RWPE2 (cell line): ENCODE results near the gene PHEX.
A peak's percentile ranks its signal among the peaks of the same experiment; 100 is the strongest.

ENCODE experiments used
- ATAC-seq: fragments of 200-7000 bp; cut with Tn5 transposase; 3 replicates; pipeline ENCODE4 v1.9.1; 2021; ENCODE audit warnings: low read depth
- DNase-seq: peaks from one replicate; pipeline ENCODE4 v3.0.0-alpha.2; 2020; ENCODE audit warnings: low spot score
- H3K27ac ChIP-seq: fragments of 450-650 bp; 2 replicates; pipeline ENCODE4 v1.5.1; 2017; ENCODE audit warnings: mild to moderate bottlenecking; ENCODE audit not compliant: poor library complexity, severe bottlenecking
- H3K27me3 ChIP-seq: fragments of 250-450 bp; sonication (Bioruptor Pico); 2 replicates; pipeline ENCODE4 v1.5.1; 2021; ENCODE audit warnings: mild to moderate bottlenecking, moderate library complexity; ENCODE audit not compliant: insufficient read depth, poor library complexity, severe bottlenecking
- H3K36me3 ChIP-seq: fragments of 250-450 bp; sonication (Bioruptor Pico); 2 replicates; pipeline ENCODE4 v1.5.1; 2020; ENCODE audit warnings: low read depth, mild to moderate bottlenecking, moderate library complexity
- H3K4me1 ChIP-seq: fragments of 250-450 bp; sonication (Bioruptor Pico); 2 replicates; pipeline ENCODE4 v1.5.1; 2021; ENCODE audit warnings: mild to moderate bottlenecking, moderate library complexity; ENCODE audit not compliant: insufficient read depth, poor library complexity, severe bottlenecking
- H3K4me3 ChIP-seq: fragments of 250-450 bp; sonication (Bioruptor Pico); 2 replicates; pipeline ENCODE4 v1.5.1; 2021; ENCODE audit warnings: mild to moderate bottlenecking, moderate library complexity; ENCODE audit not compliant: severe bottlenecking
- H3K9me3 ChIP-seq: fragments of 250-450 bp; sonication (Bioruptor Pico); 2 replicates; pipeline ENCODE4 v1.5.1; 2021; ENCODE audit warnings: mild to moderate bottlenecking, moderate library complexity; ENCODE audit not compliant: severe bottlenecking
- CTCF ChIP-seq: fragments of 450-650 bp; IDR thresholded peaks from one replicate; pipeline ENCODE4 v1.5.1; 2017; ENCODE audit warnings: mild to moderate bottlenecking, moderate library complexity; ENCODE audit not compliant: poor library complexity, severe bottlenecking

Gene PHEX

GRCh38 chrX:22234380-22234779 is 202.3 kb downstream of the PHEX start:
- no peak overlapping the region for H3K4me3 ChIP-seq
- ATAC-seq (no peak), DNase-seq (no peak)
- H3K4me1 ChIP-seq = no peaks in the 10 kb centered on the region
- no peak for TF ChIP-seq CTCF
- no peak overlapping the region for H3K27ac ChIP-seq
- H3K9me3 ChIP-seq = no peaks in the 10 kb centered on the region
- H3K36me3 ChIP-seq = no peaks in the 10 kb centered on the region
- no peaks in the 10 kb centered on the region for H3K27me3 ChIP-seq

GRCh38 chrX:22237479-22237878 is 205.4 kb downstream of the PHEX start:
- H3K27ac ChIP-seq = no peak overlapping the region

GRCh38 chrX:22246620-22247019 is 214.5 kb downstream of the PHEX start:
- H3K9me3 ChIP-seq = no peaks in the 10 kb centered on the region
- H3K36me3 ChIP-seq = no peaks in the 10 kb centered on the region
- DNase-seq (no peak), ATAC-seq (peak; percentile 86)
- H3K4me3 ChIP-seq = no peak overlapping the region
- TF ChIP-seq CTCF = no peak
- peaks cover 14% of the 10 kb centered on the region for H3K4me1 ChIP-seq
- no peaks in the 10 kb centered on the region for H3K27me3 ChIP-seq
- peak overlapping the region; percentile 69 for H3K27ac ChIP-seq

More at GRCh38 chrX:22237479-22237878, 205.4 kb downstream of the PHEX start:
- Histone ChIP-seq H3K4me1 (no peaks in the 10 kb centered on the region), H3K36me3 (no peaks in the 10 kb centered on the region), H3K27me3 (no peaks in the 10 kb centered on the region), H3K9me3 (no peaks in the 10 kb centered on the region), H3K4me3 (no peak overlapping the region)
- TF ChIP-seq CTCF = no peak
- ATAC-seq (no peak), DNase-seq (no peak)

- no peaks in the 10 kb centered on the region for H3K27me3 ChIP-seq
- no peak for TF ChIP-seq CTCF
- H3K4me3 ChIP-seq = no peak overlapping the region
- H3K9me3 ChIP-seq = no peaks in the 10 kb centered on the region
- H3K27ac ChIP-seq = peak overlapping the region; percentile 69
- peaks cover 14% of the 10 kb centered on the region for H3K4me1 ChIP-seq
- H3K36me3 ChIP-seq = no peaks in the 10 kb centered on the region
- ATAC-seq = peak; percentile 80
- DNase-seq = no peak
Observed at GRCh38 chrX:22247169-22247568, 215.0 kb downstream of the PHEX start.

GRCh38 chrX:22248401-22248800 is 216.3 kb downstream of the PHEX start:
- DNase-seq = no peak
- ATAC-seq = no peak
- Histone ChIP-seq H3K27ac (no peak overlapping the region), H3K27me3 (no peaks in the 10 kb centered on the region), H3K4me3 (no peak overlapping the region), H3K9me3 (no peaks in the 10 kb centered on the region), H3K4me1 (peaks cover 14% of the 10 kb centered on the region), H3K36me3 (no peaks in the 10 kb centered on the region)
- TF ChIP-seq CTCF = no peak
